Esophagus squamous epithelium (tissue), 4 donors: ENCODE results near the gene MS4A3.

Experiments
- POLR2A ChIP-seq, 4 donors: fragments of 450-650 bp; IDR thresholded peaks; one replicate each; pipeline ENCODE4 v1.6.1; 2017; ENCODE audit warnings: antibody characterized with exemption in 4 of 4, mild to moderate bottlenecking in 4 of 4, moderate library complexity in 3 of 4
- TF ChIP-seq, protein P1 (sequence below), 6 experiments: fragments of 450-650 bp in 4 of 6; fragments of 200-600 bp in 2 of 6; sonication (generic) in 2 of 6; IDR thresholded peaks; one replicate each; pipeline ENCODE4 v1.5.1; 2016 to 2019; ENCODE audit warnings: antibody characterized with exemption in 6 of 6, mild to moderate bottlenecking in 4 of 6, moderate library complexity in 4 of 6

DNA sequence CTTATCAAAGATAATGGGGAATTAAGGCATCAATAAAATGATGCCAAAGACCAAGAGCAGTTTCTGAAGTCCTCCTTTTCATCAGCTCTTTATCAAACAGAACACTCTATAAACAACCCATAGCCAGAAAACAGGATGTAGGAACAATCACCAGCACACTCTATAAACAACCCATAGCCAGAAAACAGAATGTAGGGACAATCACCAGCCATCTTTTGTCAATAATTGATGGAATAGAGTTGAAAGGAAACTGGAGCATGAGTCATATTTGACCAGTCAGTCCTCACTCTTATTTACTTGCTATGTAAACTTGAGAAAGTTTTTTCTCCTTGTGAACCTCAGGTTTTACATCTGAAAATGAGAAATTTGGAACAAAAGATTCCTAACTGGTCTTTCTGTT, 42.0 kb downstream of the MS4A3 start:
- TF ChIP-seq, protein P1, sequence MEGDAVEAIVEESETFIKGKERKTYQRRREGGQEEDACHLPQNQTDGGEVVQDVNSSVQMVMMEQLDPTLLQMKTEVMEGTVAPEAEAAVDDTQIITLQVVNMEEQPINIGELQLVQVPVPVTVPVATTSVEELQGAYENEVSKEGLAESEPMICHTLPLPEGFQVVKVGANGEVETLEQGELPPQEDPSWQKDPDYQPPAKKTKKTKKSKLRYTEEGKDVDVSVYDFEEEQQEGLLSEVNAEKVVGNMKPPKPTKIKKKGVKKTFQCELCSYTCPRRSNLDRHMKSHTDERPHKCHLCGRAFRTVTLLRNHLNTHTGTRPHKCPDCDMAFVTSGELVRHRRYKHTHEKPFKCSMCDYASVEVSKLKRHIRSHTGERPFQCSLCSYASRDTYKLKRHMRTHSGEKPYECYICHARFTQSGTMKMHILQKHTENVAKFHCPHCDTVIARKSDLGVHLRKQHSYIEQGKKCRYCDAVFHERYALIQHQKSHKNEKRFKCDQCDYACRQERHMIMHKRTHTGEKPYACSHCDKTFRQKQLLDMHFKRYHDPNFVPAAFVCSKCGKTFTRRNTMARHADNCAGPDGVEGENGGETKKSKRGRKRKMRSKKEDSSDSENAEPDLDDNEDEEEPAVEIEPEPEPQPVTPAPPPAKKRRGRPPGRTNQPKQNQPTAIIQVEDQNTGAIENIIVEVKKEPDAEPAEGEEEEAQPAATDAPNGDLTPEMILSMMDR (IDR thresholded peaks at IDR 0.05) = no peak
- TF ChIP-seq POLR2A (IDR thresholded peaks at IDR 0.05) = no peak
